Measurements from ENCODE around the gene ZNF473.
"Not testable (repeated sequence)": the region's sequence is repeated elsewhere in the genome, so short reads cannot be mapped to it uniquely, and the experiment has no call there.

- not testable (repeated sequence) for TF ChIP-seq ZNF274 (IDR thresholded peaks at IDR 0.05; ENCODE audit: low read depth, low read length); YY1 (IDR thresholded peaks at IDR 0.05; ENCODE audit: insufficient read depth, insufficient read length); SUZ12 (IDR thresholded peaks at IDR 0.05; ENCODE audit: extremely low read depth, insufficient read depth, insufficient read length)
Measured at GRCh38 chr19:50079014-50079413, 53.2 kb downstream of the ZNF473 start.

All from NT2/D1 (cell line).